H1 (cell line): ENCODE results near the gene PSMB9. TPM values are rescaled to one million over a fixed set of nuclear protein-coding genes. Genes with fewer than 3 reads are reported as not detected.

Experiments
- CTCF ChIA-PET: fragments of 300-600 bp; sonication (Branson Sonifier 250); formaldehyde crosslinking; loops from one replicate; lab custom pipeline; 2021; ENCODE audit not compliant: partially characterized antibody; lab: Charles Lee
- POLR2A ChIA-PET: fragments of 300-600 bp; sonication (Branson Sonifier 250); formaldehyde crosslinking; loops from one replicate; lab custom pipeline; 2021; ENCODE audit warnings: inconsistent platforms; ENCODE audit not compliant: partially characterized antibody; lab: Charles Lee
- DNase-seq, 2 experiments: peaks; one replicate each; pipeline versions ENCODE4 v3.0.0 to v3.0.0-alpha.2; 2010 to 2022; ENCODE audit warnings: low spot score in 2 of 2, low read depth in 1 of 2, mixed read lengths in 1 of 2
- FAIRE-seq: peaks from 2 replicates; lab custom pipeline; 2011; peaks lifted over from hg19 to GRCh38; lab: Jason Lieb, UNC
- H2AFZ ChIP-seq: 2 replicates; pipeline ENCODE4 v1.8.1; 2012; ENCODE audit warnings: low read length, inconsistent platforms
- H2AK5ac ChIP-seq: 2 replicates; pipeline ENCODE4 v1.6.1; 2013; ENCODE audit warnings: low read depth, low read length
- H2BK120ac ChIP-seq: replicated peaks from 2 replicates; pipeline ENCODE3; 2013; ENCODE audit warnings: low read depth, low read length, inconsistent platforms
- H2BK12ac ChIP-seq: 2 replicates; pipeline ENCODE4 v1.6.1; 2013; ENCODE audit warnings: low read depth, low read length
- H2BK15ac ChIP-seq: 2 replicates; pipeline ENCODE4 v1.6.1; 2013; ENCODE audit warnings: low read length
- H2BK20ac ChIP-seq: 2 replicates; pipeline ENCODE4 v1.6.1; 2013; ENCODE audit warnings: low read length
- H2BK5ac ChIP-seq: 2 replicates; pipeline ENCODE4 v1.6.1; 2013; ENCODE audit warnings: low read depth, low read length
- H3K14ac ChIP-seq: 2 replicates; pipeline ENCODE4 v1.6.1; 2013; ENCODE audit warnings: inconsistent platforms; ENCODE audit not compliant: insufficient read length
- H3K18ac ChIP-seq: 2 replicates; pipeline ENCODE4 v1.6.1; 2013; ENCODE audit warnings: low read length; ENCODE audit errors: extremely low read depth
- H3K23ac ChIP-seq: 2 replicates; pipeline ENCODE4 v1.6.1; 2013; ENCODE audit warnings: inconsistent platforms; ENCODE audit not compliant: insufficient read length
- H3K23me2 ChIP-seq: 2 replicates; pipeline ENCODE4 v1.6.1; 2013; ENCODE audit warnings: low read depth, low read length
- H3K27ac ChIP-seq: 2 replicates; pipeline ENCODE4 v1.6.1; 2011; ENCODE audit warnings: low read depth, low read length, inconsistent platforms
- H3K27me3 ChIP-seq, 4 experiments: replicated peaks in 1 of 4; 1 replicate in 1 of 4; 2 replicates in 3 of 4; pipeline versions ENCODE4 v1.6.1 to v1.8.1; 2011 to 2013; ENCODE audit warnings: low read length in 3 of 4, mild to moderate bottlenecking in 3 of 4, inconsistent platforms in 2 of 4, mixed read lengths in 2 of 4, moderate library complexity in 1 of 4; ENCODE audit not compliant: control insufficient read depth in 3 of 4, insufficient read depth in 3 of 4; ENCODE audit errors: extremely low read depth in 1 of 4
- H3K36me3 ChIP-seq, 4 experiments: 2 replicates each; pipeline versions ENCODE4 v1.6.1 to v1.8.1; 2011 to 2013; ENCODE audit warnings: mild to moderate bottlenecking in 4 of 4, low read length in 3 of 4, moderate library complexity in 2 of 4, control low read depth in 1 of 4, inconsistent platforms in 1 of 4; ENCODE audit not compliant: insufficient read depth in 4 of 4, control insufficient read depth in 2 of 4
- H3K4ac ChIP-seq: replicated peaks from 2 replicates; pipeline ENCODE3; 2013; ENCODE audit warnings: low read length, low read depth, mixed read lengths, inconsistent platforms; ENCODE audit not compliant: insufficient read length
- H3K4me1 ChIP-seq, 4 experiments: replicated peaks in 1 of 4; 1 replicate in 1 of 4; 2 replicates in 3 of 4; pipeline versions ENCODE4 v1.6.1 to v1.8.1; 2011 to 2013; ENCODE audit warnings: low read length in 3 of 4, inconsistent platforms in 2 of 4, mixed read lengths in 1 of 4; ENCODE audit not compliant: insufficient read depth in 4 of 4, control insufficient read depth in 3 of 4
- H3K4me2 ChIP-seq, 2 experiments: 2 replicates each; pipeline versions ENCODE4 v1.6.1 to v1.8.1; 2011 to 2013; ENCODE audit warnings: low read depth in 2 of 2, low read length in 2 of 2, control low read depth in 1 of 2, inconsistent platforms in 1 of 2, mild to moderate bottlenecking in 1 of 2; ENCODE audit not compliant: insufficient read depth in 1 of 2
- H3K4me3 ChIP-seq, 4 experiments: fragments of 200-600, 300-600 bp in 1 of 4; sonication (generic), shearing (Covaris generic), sonication (Bioruptor Twin) in 1 of 4; 2 replicates each; pipeline versions ENCODE4 v1.5.1 to v1.8.1; 2011 to 2016; ENCODE audit warnings: low read length in 4 of 4, low read depth in 3 of 4, control low read depth in 2 of 4, inconsistent platforms in 2 of 4, mild to moderate bottlenecking in 2 of 4, mixed read lengths in 1 of 4, moderate library complexity in 1 of 4; ENCODE audit not compliant: insufficient read depth in 2 of 4; ENCODE audit errors: extremely low read depth in 1 of 4
- H3K56ac ChIP-seq: replicated peaks from 2 replicates; pipeline ENCODE3; 2013; ENCODE audit warnings: low read depth, mild to moderate bottlenecking, mixed read lengths, low read length, inconsistent platforms; ENCODE audit not compliant: insufficient read length
- H3K79me1 ChIP-seq: 2 replicates; pipeline ENCODE4 v1.6.1; 2013; ENCODE audit warnings: low read depth, low read length, control low read depth
- H3K79me2 ChIP-seq, 2 experiments: 2 replicates each; pipeline versions ENCODE4 v1.6.1 to v1.8.1; 2012 to 2013; ENCODE audit warnings: low read length in 2 of 2, mild to moderate bottlenecking in 2 of 2, inconsistent platforms in 1 of 2; ENCODE audit not compliant: insufficient read depth in 2 of 2, control insufficient read depth in 1 of 2
- H3K9ac ChIP-seq, 4 experiments: replicated peaks in 1 of 4; 1 replicate in 1 of 4; 2 replicates in 3 of 4; pipeline versions ENCODE4 v1.6.1 to v1.8.1; 2011 to 2013; ENCODE audit warnings: low read depth in 3 of 4, low read length in 3 of 4, control low read depth in 2 of 4, mild to moderate bottlenecking in 2 of 4, moderate library complexity in 2 of 4, inconsistent platforms in 1 of 4; ENCODE audit errors: extremely low read depth in 1 of 4
- H3K9me3 ChIP-seq, 2 experiments: 2 replicates each; pipeline versions ENCODE4 v1.6.1 to v1.8.1; 2012 to 2013; ENCODE audit warnings: mild to moderate bottlenecking in 2 of 2, moderate library complexity in 2 of 2, control low read depth in 1 of 2, inconsistent platforms in 1 of 2, low read depth in 1 of 2, low read length in 1 of 2, mixed read lengths in 1 of 2; ENCODE audit not compliant: insufficient read depth in 2 of 2
- H4K20me1 ChIP-seq, 2 experiments: replicated peaks in 1 of 2; 2 replicates each; pipeline versions ENCODE3 to v1.8.1; 2011 to 2013; ENCODE audit warnings: inconsistent platforms in 2 of 2, low read length in 2 of 2, mild to moderate bottlenecking in 1 of 2; ENCODE audit not compliant: insufficient read depth in 2 of 2, control insufficient read depth in 1 of 2
- H4K5ac ChIP-seq: 2 replicates; pipeline ENCODE4 v1.6.1; 2013; ENCODE audit warnings: low read length, low read depth, mixed read lengths, inconsistent platforms; ENCODE audit not compliant: insufficient read length
- H4K8ac ChIP-seq: 2 replicates; pipeline ENCODE4 v1.8.0; 2013; ENCODE audit warnings: mild to moderate bottlenecking, moderate library complexity, low read length, inconsistent platforms; ENCODE audit not compliant: insufficient read depth; ENCODE audit errors: extremely low read depth
- H4K91ac ChIP-seq: replicated peaks from 2 replicates; pipeline ENCODE3; 2013; ENCODE audit warnings: low read length, mixed read lengths, inconsistent platforms; ENCODE audit not compliant: insufficient read length
- BACH1 ChIP-seq: IDR thresholded peaks from 2 replicates; pipeline ENCODE4 v1.6.1; 2012; ENCODE audit warnings: low read length, improper control_type of control experiment
- E2F6 ChIP-seq: IDR thresholded peaks from 2 replicates; pipeline ENCODE4 v1.6.1; 2012; ENCODE audit warnings: inconsistent platforms
- GABPA ChIP-seq: IDR thresholded peaks from 2 replicates; pipeline ENCODE4 v1.6.1; 2011; ENCODE audit warnings: mild to moderate bottlenecking, low read length, moderate library complexity, borderline replicate concordance; ENCODE audit not compliant: insufficient read depth
- HDAC2 ChIP-seq, 2 experiments: fragments of 300-600 bp in 1 of 2; sonication (generic) in 1 of 2; IDR thresholded peaks; 2 replicates each; pipeline ENCODE4 v1.6.1; 2011 to 2012; ENCODE audit warnings: low read depth in 2 of 2, low read length in 2 of 2, mild to moderate bottlenecking in 2 of 2, moderate library complexity in 2 of 2, borderline replicate concordance in 1 of 2, inconsistent platforms in 1 of 2
- HDAC6 ChIP-seq: IDR thresholded peaks from one replicate; pipeline ENCODE4 v1.7.1; 2012; ENCODE audit warnings: low read depth, mild to moderate bottlenecking, inconsistent platforms, low read length, moderate library complexity
- POLR2A ChIP-seq, 2 experiments: IDR thresholded peaks; 1 replicate in 1 of 2; 2 replicates in 1 of 2; pipeline ENCODE4 v1.6.1; 2011; ENCODE audit warnings: low read depth in 2 of 2, low read length in 2 of 2, mild to moderate bottlenecking in 2 of 2; ENCODE audit errors: control extremely low read depth in 1 of 2
- RAD21 ChIP-seq, 2 experiments: IDR thresholded peaks in 1 of 2; conservative IDR thresholded peaks in 1 of 2; 2 replicates each; pipeline ENCODE4 v1.6.1; 2011; ENCODE audit warnings: low read depth in 2 of 2, low read length in 2 of 2, improper control_type of control experiment in 1 of 2, inconsistent platforms in 1 of 2, mild to moderate bottlenecking in 1 of 2, moderate library complexity in 1 of 2
- RNF2 ChIP-seq: fragments of 200-900, 300-1000 bp; sonication (generic); IDR thresholded peaks from 2 replicates; pipeline ENCODE4 v1.7.1; 2016; ENCODE audit warnings: borderline replicate concordance, low read depth, mild to moderate bottlenecking, antibody characterized with exemption, low read length; ENCODE audit not compliant: poor library complexity, severe bottlenecking; ENCODE audit errors: missing control alignments
- RXRA ChIP-seq: IDR thresholded peaks from 2 replicates; pipeline ENCODE4 v1.6.1; 2011; ENCODE audit warnings: low read depth, mild to moderate bottlenecking, low read length, moderate library complexity; ENCODE audit not compliant: insufficient read depth
- SP2 ChIP-seq: IDR thresholded peaks from 2 replicates; pipeline ENCODE4 v1.6.1; 2012; ENCODE audit warnings: mild to moderate bottlenecking, low read length, inconsistent platforms
- SRF ChIP-seq: IDR thresholded peaks from 2 replicates; pipeline ENCODE4 v1.6.1; 2011; ENCODE audit warnings: mild to moderate bottlenecking, low read depth, low read length, moderate library complexity
- WGBS, 2 experiments: shearing (Covaris generic) in 1 of 2; methylation state at CpG; one replicate each; pipeline versions ENCODE4 v1.1.6 to v1.1.7; 2013 to 2015; ENCODE audit warnings: low lambda C conversion rate in 2 of 2, mixed read lengths in 2 of 2, inconsistent platforms in 1 of 2, low coverage in 1 of 2, missing lambda C conversion rate in 1 of 2; ENCODE audit not compliant: insufficient replicate concordance in 2 of 2, insufficient coverage in 1 of 2, insufficient read length in 1 of 2; ENCODE audit errors: extremely low coverage in 1 of 2, missing lambda C conversion rate in 1 of 2; 5-methylcytosine and 5-hydroxymethylcytosine counted together
- polyA plus RNA-seq, 7 experiments: library from polyadenylated mRNA; depleted of rRNA in 3 of 7; stranded (reverse) in 5 of 7; unstranded in 2 of 7; fragments of >200 nt in 5 of 7; fragments of 200-250 nt in 2 of 7; gene quantifications; 1 replicate in 5 of 7; 2 replicates in 1 of 7; 4 replicates in 1 of 7; pipeline versions ENCODE4 v1.2.1 to v1.2.3, GENCODE V29; 2011 to 2013; ENCODE audit warnings: missing spikeins in 2 of 7, mixed read lengths in 2 of 7
- total RNA-seq: library from RNA; stranded (reverse); fragmentation: NEBNext Ultra II Directional; extraction: Animal tissue kit (Norgen Biotek cat#: 25700); gene quantifications from 2 replicates; pipeline ENCODE4 v1.2.1, GENCODE V29; 2021

The PSMB9 gene
- total and polyA plus RNA-seq, 2 of the 8 experiments (the other 6 are each of a cell fraction or from before 2014, with no cell fraction given): 4.5 to 22.8 TPM

GRCh38 chr6:32886681-32887383 is 32.8 kb downstream of the PSMB9 start:
- POLR2A ChIA-PET: interaction anchor here (1.0 kb wide), 1 partner anchor 81 kb away, joined by 3 read pairs; no protein-coding TSS in a partner anchor
- TF ChIP-seq RNF2: no peak
- TF ChIP-seq E2F6: no peak
- no peak for TF ChIP-seq SRF
- TF ChIP-seq RAD21 (IDR thresholded peaks at IDR 0.05 in 1 of 2, conservative IDR thresholded peaks at IDR 0.05 in 1 of 2; ENCODE audit: low read depth in 2 of 2, low read length in 2 of 2): no peak
- no peak for TF ChIP-seq HDAC2 (IDR thresholded peaks at IDR 0.05; ENCODE audit: borderline replicate concordance in 1 of 2, low read depth in 2 of 2, low read length in 2 of 2)
- TF ChIP-seq GABPA: no peak
- no peak for TF ChIP-seq BACH1
- TF ChIP-seq POLR2A (IDR thresholded peaks at IDR 0.05; ENCODE audit: control extremely low read depth in 1 of 2, low read depth in 2 of 2, low read length in 2 of 2): no peak
- no peak for TF ChIP-seq SP2
- TF ChIP-seq RXRA: no peak
- no peak for TF ChIP-seq HDAC6

More at GRCh38 chr6:32886681-32887383, 32.8 kb downstream of the PSMB9 start:
- Histone ChIP-seq H3K14ac (no peak overlapping the region), H3K9me3 (no peaks in the 10 kb centered on the region), H4K91ac (no peak overlapping the region), H2BK12ac (no peak overlapping the region), H3K23ac (no peak overlapping the region), H3K4me3 (no peak overlapping the region), H4K20me1 (peaks cover 0 to 2% of the 10 kb centered on the region in 2 experiments), H3K23me2 (no peaks in the 10 kb centered on the region), H3K4me1 (no peaks in the 10 kb centered on the region), H2AFZ (no peak overlapping the region), H3K18ac (no peak overlapping the region), H3K79me1 (no peaks in the 10 kb centered on the region), H2BK20ac (no peak overlapping the region), H2BK5ac (no peak overlapping the region), H3K36me3 (no peaks in the 10 kb centered on the region), H3K27me3 (no peaks in the 10 kb centered on the region), H4K5ac (no peak overlapping the region), H3K56ac (no peak overlapping the region), H2BK15ac (no peak overlapping the region), H2BK120ac (no peak overlapping the region), H3K4me2 (no peak overlapping the region), H3K27ac (no peak overlapping the region), H3K79me2 (no peaks in the 10 kb centered on the region), H3K4ac (no peak overlapping the region), H4K8ac (no peak overlapping the region), H3K9ac (no peak overlapping the region), H2AK5ac (no peak overlapping the region)
- DNase-seq: no peak
- 75% methylated on average over 3 of the region's 3 CpGs; no CpG with 5 or more reads in 1 of the 2 experiments for WGBS, 2 experiments
- CTCF ChIA-PET: interaction anchor here (0.6 to 3.1 kb wide), 28 partner anchors 8 to 682 kb away, joined by 3 to 23 read pairs (median 5); partner anchors contain the start of genes HLA-DMA and TAP2
- no peak for FAIRE-seq
